M059J (cell line): ENCODE data around the gene DAB2. TPM values are rescaled to one million over a fixed set of nuclear protein-coding genes. Genes with fewer than 3 reads are reported as not detected.
"Not testable (repeated sequence)": the region's sequence is repeated elsewhere in the genome, so short reads cannot be mapped to it uniquely, and the experiment has no call there.

Source experiments
- DNase-seq: peaks from one replicate; pipeline ENCODE4 v3.0.0-alpha.2; 2012; ENCODE audit warnings: low read depth
- total RNA-seq: library from RNA; depleted of rRNA; stranded (reverse); fragments of >200 nt; shearing (Covaris generic); gene quantifications from 2 replicates; pipeline ENCODE4 v1.2.3, GENCODE V29; 2014; rRNA removed

The DAB2 gene
- total RNA-seq, 1 experiment from 2014 or later: 31.7 TPM

GRCh38 chr5:39341896-39342295, 82.9 kb downstream of the DAB2 start:
- DNase-seq: no peak

GRCh38 chr5:39340506-39340905, 84.3 kb downstream of the DAB2 start:
- no peak for DNase-seq

GRCh38 chr5:39337252-39337915, 87.4 kb downstream of the DAB2 start:
- no peak for DNase-seq

GRCh38 chr5:39334296-39334695, 90.5 kb downstream of the DAB2 start:
- not testable (repeated sequence) for DNase-seq

- DNase-seq: no peak
These were observed 91.7 kb downstream of the DAB2 start for GRCh38 chr5:39333104-39333503.

GRCh38 chr5:39331861-39332381, 92.9 kb downstream of the DAB2 start:
- DNase-seq: no peak

- DNase-seq: no peak
These were observed 96.0 kb downstream of the DAB2 start for GRCh38 chr5:39328731-39329130.

GRCh38 chr5:39323542-39323941, 101.2 kb downstream of the DAB2 start:
- no peak for DNase-seq

Other genes starting within 250 kb of the DAB2 start
- 0.05 TPM in 1 of 2 replicates, not detected in the other for gene FYB1, start 205.4 kb downstream of the DAB2 start, total RNA-seq
- not detected in 2 replicates for gene C9, start 60.5 kb downstream of the DAB2 start, total RNA-seq